HepG2 (cell line): Measurements from ENCODE around the gene SNAPC3. TPM values are rescaled to one million over a fixed set of nuclear protein-coding genes. Genes with fewer than 3 reads are reported as not detected.
A peak's percentile ranks its signal among the peaks of the same experiment; 100 is the strongest.

Experiments used
- AGO1 ChIP-seq: fragments of 200-400 bp; formaldehyde crosslinking; IDR thresholded peaks from 2 replicates; pipeline ENCODE4 v1.6.1; 2017; ENCODE audit warnings: mild to moderate bottlenecking, low read depth, low read length, moderate library complexity; ENCODE audit not compliant: poor library complexity, severe bottlenecking
- BHLHE40 ChIP-seq: IDR thresholded peaks from 2 replicates; pipeline ENCODE4 v1.6.1; 2011; ENCODE audit warnings: low read length, improper control_type of control experiment
- DR1 ChIP-seq: sonication (generic); formaldehyde crosslinking; IDR thresholded peaks from 2 replicates; pipeline ENCODE4 v1.8.0; 2021; ENCODE audit warnings: mild to moderate bottlenecking, missing genetic modification reagents, inconsistent platforms
- FOXK1 ChIP-seq: sonication (generic); formaldehyde crosslinking; IDR thresholded peaks from 2 replicates; pipeline ENCODE4 v1.4.0; 2020; ENCODE audit warnings: low read depth, missing genetic modification reagents, borderline replicate concordance
- HHEX ChIP-seq: IDR thresholded peaks from 2 replicates; pipeline ENCODE4 v1.6.1; 2016; ENCODE audit warnings: control low read depth
- KDM3A ChIP-seq: IDR thresholded peaks from 2 replicates; pipeline ENCODE4 v1.6.1; 2018; ENCODE audit warnings: low read depth, missing compliant biosample characterization
- MAF1 ChIP-seq: sonication (generic); formaldehyde crosslinking; IDR thresholded peaks from 2 replicates; pipeline ENCODE4 v1.5.0; 2020; ENCODE audit warnings: missing genetic modification reagents, borderline replicate concordance
- MTA3 ChIP-seq: sonication (generic); formaldehyde crosslinking; IDR thresholded peaks from 2 replicates; pipeline ENCODE4 v1.4.0; 2020; ENCODE audit warnings: missing genetic modification reagents
- NKX3-1 ChIP-seq: sonication (generic); formaldehyde crosslinking; IDR thresholded peaks from 2 replicates; pipeline ENCODE4 v1.5.0; 2020; ENCODE audit warnings: missing genetic modification reagents
- NR2C2 ChIP-seq: sonication (generic); formaldehyde crosslinking; IDR thresholded peaks from 2 replicates; pipeline ENCODE4 v1.4.0; 2020; ENCODE audit warnings: missing genetic modification reagents, mild to moderate bottlenecking, moderate library complexity, borderline replicate concordance
- PHB2 ChIP-seq: fragments of 450-650 bp; IDR thresholded peaks from 2 replicates; pipeline ENCODE4 v1.6.1; 2018; ENCODE audit not compliant: partially characterized antibody
- PHF21A ChIP-seq: sonication (generic); formaldehyde crosslinking; IDR thresholded peaks from 2 replicates; pipeline ENCODE4 v1.5.0; 2020; ENCODE audit warnings: mild to moderate bottlenecking, missing genetic modification reagents
- PITX1 ChIP-seq: sonication (generic); formaldehyde crosslinking; IDR thresholded peaks from 2 replicates; pipeline ENCODE4 v1.5.1; 2020; ENCODE audit warnings: mild to moderate bottlenecking, missing genetic modification reagents
- POLR2AphosphoS5 ChIP-seq: IDR thresholded peaks from 2 replicates; pipeline ENCODE4 v1.6.1; 2012; ENCODE audit warnings: low read depth, low read length
- SALL2 ChIP-seq: sonication (generic); formaldehyde crosslinking; IDR thresholded peaks from 2 replicates; pipeline ENCODE4 v1.8.1; 2023; ENCODE audit warnings: mild to moderate bottlenecking, missing genetic modification reagents, inconsistent platforms
- SAP130 ChIP-seq: IDR thresholded peaks from 2 replicates; pipeline ENCODE4 v1.6.1; 2016; ENCODE audit warnings: low read depth
- SNAPC5 ChIP-seq: sonication (generic); formaldehyde crosslinking; IDR thresholded peaks from 2 replicates; pipeline ENCODE4 v1.8.1; 2023; ENCODE audit warnings: mild to moderate bottlenecking, missing genetic modification reagents, borderline replicate concordance
- SRY ChIP-seq: sonication (generic); formaldehyde crosslinking; IDR thresholded peaks from 2 replicates; pipeline ENCODE4 v1.8.0; 2022; ENCODE audit warnings: mild to moderate bottlenecking, missing genetic modification reagents
- TBP ChIP-seq: sonication (generic); formaldehyde crosslinking; IDR thresholded peaks from 2 replicates; pipeline ENCODE4 v1.5.0; 2020; ENCODE audit warnings: missing genetic modification reagents
- ZFAT ChIP-seq: sonication (generic); formaldehyde crosslinking; conservative IDR thresholded peaks from 2 replicates; pipeline ENCODE4 v1.8.1; 2023; ENCODE audit warnings: missing genetic modification reagents, inconsistent platforms
- ZKSCAN8 ChIP-seq: IDR thresholded peaks from 2 replicates; pipeline ENCODE4 v1.6.1; 2016; ENCODE audit warnings: borderline replicate concordance, missing genetic modification reagents, missing compliant biosample characterization
- ZNF101 ChIP-seq: sonication (generic); formaldehyde crosslinking; IDR thresholded peaks from 2 replicates; pipeline ENCODE4 v1.4.0; 2020; ENCODE audit warnings: mild to moderate bottlenecking, low read depth, missing genetic modification reagents, borderline replicate concordance
- ZNF180 ChIP-seq: sonication (generic); formaldehyde crosslinking; IDR thresholded peaks from 2 replicates; pipeline ENCODE4 v1.4.0; 2020; ENCODE audit warnings: low read depth, missing genetic modification reagents, borderline replicate concordance
- ZNF337 ChIP-seq: sonication (generic); formaldehyde crosslinking; IDR thresholded peaks from 2 replicates; pipeline ENCODE4 v1.5.1; 2020; ENCODE audit warnings: missing genetic modification reagents, low read depth, mild to moderate bottlenecking, borderline replicate concordance
- ZNF350 ChIP-seq: sonication (generic); formaldehyde crosslinking; IDR thresholded peaks from 2 replicates; pipeline ENCODE4 v1.4.0; 2020; ENCODE audit warnings: mild to moderate bottlenecking, low read depth, missing genetic modification reagents, borderline replicate concordance
- ZNF44 ChIP-seq: sonication (generic); formaldehyde crosslinking; IDR thresholded peaks from 2 replicates; pipeline ENCODE4 v1.5.1; 2020; ENCODE audit warnings: mild to moderate bottlenecking, missing genetic modification reagents
- ZNF446 ChIP-seq: sonication (generic); formaldehyde crosslinking; IDR thresholded peaks from 2 replicates; pipeline ENCODE4 v1.5.0; 2020; ENCODE audit warnings: mild to moderate bottlenecking, missing genetic modification reagents
- ZNF607 ChIP-seq: sonication (generic); formaldehyde crosslinking; IDR thresholded peaks from 2 replicates; pipeline ENCODE4 v1.5.1; 2020; ENCODE audit warnings: missing genetic modification reagents, mild to moderate bottlenecking, borderline replicate concordance
- ZNF788 ChIP-seq: sonication (generic); formaldehyde crosslinking; IDR thresholded peaks from 2 replicates; pipeline ENCODE4 v1.5.0; 2020; ENCODE audit warnings: mild to moderate bottlenecking, missing genetic modification reagents, borderline replicate concordance
- ZNF792 ChIP-seq: IDR thresholded peaks from 2 replicates; pipeline ENCODE4 v1.6.1; 2016
- ZNF816 ChIP-seq: sonication (generic); formaldehyde crosslinking; IDR thresholded peaks from 2 replicates; pipeline ENCODE4 v1.8.0; 2022; ENCODE audit warnings: missing genetic modification reagents, mild to moderate bottlenecking, borderline replicate concordance
- ZNF883 ChIP-seq: sonication (generic); formaldehyde crosslinking; IDR thresholded peaks from 2 replicates; pipeline ENCODE4 v1.5.1; 2020; ENCODE audit warnings: mild to moderate bottlenecking, missing genetic modification reagents; ENCODE audit errors: not compliant biosample characterization
- ZSCAN20 ChIP-seq: sonication (generic); formaldehyde crosslinking; IDR thresholded peaks from 2 replicates; pipeline ENCODE4 v1.4.0; 2020; ENCODE audit warnings: missing genetic modification reagents, mild to moderate bottlenecking, borderline replicate concordance
- polyA plus RNA-seq, 8 experiments: library from polyadenylated mRNA; depleted of rRNA in 3 of 8; stranded (reverse) in 7 of 8; unstranded in 1 of 8; fragments of >200 nt; fragmentation: Illumina TruSeq in 4 of 8; extraction: Trizol in 4 of 8; gene quantifications; 2 replicates each; pipeline versions ENCODE4 v1.2.1 to v1.2.3, GENCODE V29; 2011 to 2016; ENCODE audit warnings: low read depth in 4 of 8, missing spikeins in 1 of 8, mixed read lengths in 1 of 8; ENCODE audit not compliant: insufficient read depth in 1 of 8
- total RNA-seq, 5 experiments: library from RNA; depleted of rRNA; stranded (reverse); fragments of >200 nt; fragmentation: Illumina TruSeq; extraction: Trizol; gene quantifications; 2 replicates each; pipeline ENCODE4 v1.2.3, GENCODE V29; 2016; ENCODE audit warnings: low read depth in 1 of 5

Gene SNAPC3
- total and polyA plus RNA-seq, 2 of the 13 experiments (the other 11 are each of a cell fraction or from before 2014, with no cell fraction given): 25.6 to 26.0 TPM

GRCh38 chr9:15422372-15423230 lies at the start of gene SNAPC3 (continued):
- peak; percentile 75 for TF ChIP-seq SALL2 (CRISPR knock-in tag)
- peak; percentile 86 for TF ChIP-seq SAP130 (CRISPR knock-in tag)
- TF ChIP-seq ZNF101 (CRISPR knock-in tag): no peak
- peak; percentile 63; the same call in 1 of the 2 replicates for TF ChIP-seq SRY (CRISPR knock-in tag)
- TF ChIP-seq ZNF883 (CRISPR knock-in tag): peak; percentile 74
- no peak for TF ChIP-seq MTA3
- peak; percentile 95 for TF ChIP-seq ZNF350 (CRISPR knock-in tag)
- TF ChIP-seq PHF21A (CRISPR knock-in tag): peak; percentile 75; the same call in 1 of the 2 replicates
- peak; percentile 79 for TF ChIP-seq FOXK1
- TF ChIP-seq NKX3-1 (CRISPR knock-in tag): peak; percentile 54; the same call in 1 of the 2 replicates
- TF ChIP-seq ZNF788 (CRISPR knock-in tag): peak; percentile 92; the same call in 1 of the 2 replicates
- TF ChIP-seq ZNF816 (CRISPR knock-in tag): no peak
- peak; percentile 97; the same call in 1 of the 2 replicates for TF ChIP-seq TBP (CRISPR knock-in tag)
- TF ChIP-seq ZNF446 (CRISPR knock-in tag): no peak
- TF ChIP-seq BHLHE40: no peak
- TF ChIP-seq ZFAT (CRISPR knock-in tag): no peak
- no peak for TF ChIP-seq HHEX (CRISPR knock-in tag)
- TF ChIP-seq ZNF337: peak; percentile 89; the same call in 1 of the 2 replicates
- no peak for TF ChIP-seq PHB2
- TF ChIP-seq AGO1: no peak
- TF ChIP-seq PITX1 (CRISPR knock-in tag): peak; percentile 75; the same call in 1 of the 2 replicates
- TF ChIP-seq ZKSCAN8 (CRISPR knock-in tag): peak; percentile 77; the same call in 1 of the 2 replicates
- TF ChIP-seq SNAPC5 (CRISPR knock-in tag): no peak
- TF ChIP-seq ZNF607: no peak
- TF ChIP-seq DR1 (CRISPR knock-in tag): peak; percentile 90
- peak; percentile 80; the same call in 1 of the 2 replicates for TF ChIP-seq KDM3A (CRISPR knock-in tag)
- TF ChIP-seq ZNF792: peak; percentile 91
- no peak; the same call in 1 of the 2 replicates for TF ChIP-seq ZNF44 (CRISPR knock-in tag)
- peak; percentile 63; the same call in 1 of the 2 replicates for TF ChIP-seq MAF1
- peak; percentile 67; the same call in 1 of the 2 replicates for TF ChIP-seq ZNF180 (CRISPR knock-in tag)
- peak; percentile 96 for TF ChIP-seq NR2C2 (CRISPR knock-in tag)
- no peak for TF ChIP-seq ZSCAN20 (CRISPR knock-in tag)
- TF ChIP-seq POLR2AphosphoS5: peak; percentile 92
